Nephron (organoid): ENCODE data around the gene DLG5.

ENCODE experiments used
- H3K27ac Mint-ChIP-seq, 3 experiments: 2 replicates each; pipeline ENCODE4 v1.8.0; 2020; ENCODE audit warnings: mixed read lengths in 3 of 3, mild to moderate bottlenecking in 2 of 3, moderate library complexity in 1 of 3
- H3K27me3 Mint-ChIP-seq: 2 replicates; pipeline ENCODE4 v1.8.0; 2021; ENCODE audit warnings: low read depth, mild to moderate bottlenecking, moderate library complexity, mixed read lengths
- H3K36me3 Mint-ChIP-seq: 2 replicates; pipeline ENCODE4 v1.8.0; 2020; ENCODE audit warnings: low read depth, mixed read lengths
- H3K4me1 Mint-ChIP-seq: 2 replicates; pipeline ENCODE4 v1.8.0; 2020; ENCODE audit warnings: mixed read lengths
- H3K4me3 Mint-ChIP-seq, 3 experiments: 2 replicates each; pipeline ENCODE4 v1.8.0; 2020; ENCODE audit warnings: mild to moderate bottlenecking in 3 of 3, mixed read lengths in 3 of 3, moderate library complexity in 2 of 3
- H3K9me3 Mint-ChIP-seq: 2 replicates; pipeline ENCODE4 v1.8.0; 2020; ENCODE audit warnings: mixed read lengths
- TF ChIP-seq, protein P1 (sequence below), 3 experiments: fragments of 200-600 bp; sonication (generic); IDR thresholded peaks; one replicate each; pipeline ENCODE4 v1.5.0; 2021; ENCODE audit warnings: antibody characterized with exemption in 3 of 3; ENCODE audit not compliant: unreplicated experiment in 3 of 3

Gene DLG5

DNA sequence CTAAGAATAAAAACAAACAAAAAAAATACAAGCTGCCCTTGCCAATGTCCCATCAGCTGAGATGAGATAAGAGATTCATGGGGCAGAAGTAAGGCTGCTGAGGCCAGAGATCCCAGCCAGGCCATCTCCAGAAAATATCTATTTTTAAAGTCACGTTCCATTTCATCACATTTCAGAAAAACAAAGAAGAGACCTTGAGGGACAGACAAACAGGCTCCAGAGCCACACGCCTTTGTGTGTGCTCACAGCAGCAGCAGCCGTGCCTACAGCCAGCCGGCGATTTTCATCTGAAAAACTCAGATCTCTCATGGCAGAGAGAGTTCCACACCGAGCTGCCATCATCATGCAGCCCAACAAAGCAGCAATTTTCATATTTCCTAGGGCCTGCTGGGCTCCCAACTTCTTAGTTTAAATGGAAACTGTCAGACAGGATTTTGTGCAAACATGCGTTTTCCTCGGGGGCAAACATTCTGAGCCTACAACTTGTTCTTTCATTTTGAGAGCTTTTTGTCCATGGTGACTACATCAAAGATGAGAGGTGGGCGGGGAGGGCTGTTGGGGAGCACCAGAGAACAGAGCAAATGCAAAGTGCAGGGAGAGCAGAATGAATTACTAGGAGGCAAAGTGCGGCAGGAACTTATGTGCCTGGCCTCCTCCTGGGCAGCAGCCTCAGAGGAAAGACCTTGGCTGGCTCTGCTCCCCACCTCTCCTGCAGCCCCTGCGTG, 38.8 kb downstream of the DLG5 start:
- H3K4me1 Mint-ChIP-seq, result peaks cover 44% of the 10 kb centered on the region
- peaks cover 6% of the 10 kb centered on the region for H3K36me3 Mint-ChIP-seq
- no peaks in the 10 kb centered on the region for H3K27me3 Mint-ChIP-seq
- TF ChIP-seq, protein P1, sequence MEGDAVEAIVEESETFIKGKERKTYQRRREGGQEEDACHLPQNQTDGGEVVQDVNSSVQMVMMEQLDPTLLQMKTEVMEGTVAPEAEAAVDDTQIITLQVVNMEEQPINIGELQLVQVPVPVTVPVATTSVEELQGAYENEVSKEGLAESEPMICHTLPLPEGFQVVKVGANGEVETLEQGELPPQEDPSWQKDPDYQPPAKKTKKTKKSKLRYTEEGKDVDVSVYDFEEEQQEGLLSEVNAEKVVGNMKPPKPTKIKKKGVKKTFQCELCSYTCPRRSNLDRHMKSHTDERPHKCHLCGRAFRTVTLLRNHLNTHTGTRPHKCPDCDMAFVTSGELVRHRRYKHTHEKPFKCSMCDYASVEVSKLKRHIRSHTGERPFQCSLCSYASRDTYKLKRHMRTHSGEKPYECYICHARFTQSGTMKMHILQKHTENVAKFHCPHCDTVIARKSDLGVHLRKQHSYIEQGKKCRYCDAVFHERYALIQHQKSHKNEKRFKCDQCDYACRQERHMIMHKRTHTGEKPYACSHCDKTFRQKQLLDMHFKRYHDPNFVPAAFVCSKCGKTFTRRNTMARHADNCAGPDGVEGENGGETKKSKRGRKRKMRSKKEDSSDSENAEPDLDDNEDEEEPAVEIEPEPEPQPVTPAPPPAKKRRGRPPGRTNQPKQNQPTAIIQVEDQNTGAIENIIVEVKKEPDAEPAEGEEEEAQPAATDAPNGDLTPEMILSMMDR (IDR thresholded peaks at IDR 0.05; ENCODE audit: unreplicated experiment in 3 of 3), result no peak
- peak overlapping the region in 1 of 3 experiments; percentile 9 for H3K4me3 Mint-ChIP-seq
- peak overlapping the region; percentile 72 to 94 (median 88) for H3K27ac Mint-ChIP-seq
- no peaks in the 10 kb centered on the region for H3K9me3 Mint-ChIP-seq

DNA sequence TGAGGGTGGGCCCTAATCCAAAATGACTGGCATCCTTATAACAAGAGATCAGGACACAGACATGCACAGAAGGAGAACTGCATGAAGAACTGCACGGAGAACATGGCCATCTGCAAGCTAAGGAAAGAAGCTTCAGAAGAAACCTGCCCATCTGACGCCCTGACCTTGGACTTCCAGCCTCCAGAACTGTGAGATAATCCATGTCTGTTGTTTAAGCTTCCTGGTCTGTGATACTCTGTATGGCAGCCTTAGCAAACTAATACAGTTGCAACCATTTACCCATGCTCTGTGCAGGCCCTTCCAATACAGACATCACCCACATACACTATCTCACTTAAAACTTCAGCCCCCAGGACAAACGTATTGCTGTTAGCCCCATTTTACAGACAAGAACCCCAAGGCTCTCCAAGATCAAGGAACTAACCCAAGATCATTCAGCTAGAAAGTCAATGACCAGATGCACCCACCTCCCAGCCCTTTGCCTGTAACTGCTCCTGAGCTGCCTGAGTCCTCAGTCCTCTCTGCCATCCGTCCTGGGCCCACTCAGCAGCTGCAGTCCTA, 39.7 kb downstream of the DLG5 start:
- no peak overlapping the region for H3K4me3 Mint-ChIP-seq
- no peaks in the 10 kb centered on the region for H3K9me3 Mint-ChIP-seq
- H3K27me3 Mint-ChIP-seq, result no peaks in the 10 kb centered on the region
- H3K27ac Mint-ChIP-seq, result peak overlapping the region; percentile 30 to 94 (median 88)
- H3K4me1 Mint-ChIP-seq, result peaks cover 44% of the 10 kb centered on the region
- TF ChIP-seq, protein P1 (IDR thresholded peaks at IDR 0.05; ENCODE audit: unreplicated experiment in 3 of 3), result no peak
- peaks cover 6% of the 10 kb centered on the region for H3K36me3 Mint-ChIP-seq

DNA sequence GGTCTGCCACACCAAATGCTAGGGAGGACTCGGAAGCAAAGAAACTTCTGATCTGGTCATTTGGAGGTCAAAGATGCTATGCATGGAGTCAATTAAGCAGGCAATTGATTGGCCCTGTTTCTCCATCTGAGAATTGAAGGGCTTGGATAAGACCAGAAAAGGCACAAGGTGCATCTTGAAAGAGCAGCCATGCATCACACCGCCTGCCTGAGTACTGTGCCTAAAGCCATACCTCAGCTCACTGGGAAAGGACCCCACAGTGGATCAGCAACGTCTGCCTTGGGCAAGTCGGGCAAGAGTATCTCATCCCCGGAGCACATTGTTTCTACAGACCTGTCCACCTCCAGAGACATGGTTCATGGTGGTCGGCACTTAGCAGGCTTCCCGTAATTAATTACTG, 42.4 kb downstream of the DLG5 start:
- Mint-ChIP-seq H3K4me1 (peaks cover 29% of the 10 kb centered on the region), H3K4me3 (no peak overlapping the region), H3K9me3 (no peaks in the 10 kb centered on the region), H3K27me3 (no peaks in the 10 kb centered on the region), H3K27ac (no peak overlapping the region), H3K36me3 (peaks cover 4% of the 10 kb centered on the region)
- TF ChIP-seq, protein P1 (IDR thresholded peaks at IDR 0.05; ENCODE audit: unreplicated experiment in 3 of 3), result no peak

DNA sequence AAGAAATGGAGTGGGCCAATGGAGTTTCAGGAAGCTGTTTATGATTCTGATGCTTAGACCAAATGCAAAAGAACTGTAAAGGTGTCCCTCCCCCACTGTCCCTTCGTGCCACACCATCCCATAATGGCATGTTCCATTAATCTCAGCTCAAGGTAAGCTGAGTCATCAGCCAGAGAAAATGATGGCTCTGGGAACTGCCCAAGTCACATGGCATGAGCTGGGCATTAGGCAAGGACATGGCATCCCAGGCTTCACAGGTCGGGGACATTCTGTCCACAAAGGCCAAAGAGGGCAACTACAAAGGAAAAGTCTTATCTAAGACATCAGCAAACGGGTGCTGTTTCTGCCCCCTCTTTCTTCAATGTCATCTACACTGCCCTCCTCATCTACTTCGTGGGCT, 44.9 kb downstream of the DLG5 start:
- H3K27me3 Mint-ChIP-seq, result no peaks in the 10 kb centered on the region
- no peak overlapping the region for H3K27ac Mint-ChIP-seq
- H3K36me3 Mint-ChIP-seq, result peaks cover 4% of the 10 kb centered on the region
- TF ChIP-seq, protein P1 (IDR thresholded peaks at IDR 0.05; ENCODE audit: unreplicated experiment in 3 of 3), result no peak
- no peak overlapping the region for H3K4me3 Mint-ChIP-seq
- H3K4me1 Mint-ChIP-seq, result peaks cover 23% of the 10 kb centered on the region
- H3K9me3 Mint-ChIP-seq, result no peaks in the 10 kb centered on the region

DNA sequence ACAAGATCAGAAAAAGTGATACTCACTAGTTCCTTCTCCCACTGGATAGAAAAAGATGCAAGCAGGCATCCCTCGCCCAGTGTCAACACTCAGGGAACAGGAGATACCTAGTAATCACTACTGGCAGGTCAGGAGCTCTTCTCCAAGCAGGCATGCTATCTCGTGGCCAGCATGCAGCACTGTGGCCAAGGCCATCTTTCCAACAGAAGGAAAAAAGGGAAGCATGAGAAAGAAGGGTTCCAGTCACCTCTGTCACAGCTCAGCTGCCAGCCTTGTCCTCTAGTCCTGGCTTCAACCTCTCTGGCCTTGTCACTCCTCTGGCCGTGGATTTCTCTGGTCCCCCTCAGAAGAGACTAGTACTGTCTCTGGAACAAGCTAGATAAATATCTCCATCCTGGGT, 45.3 kb downstream of the DLG5 start:
- Mint-ChIP-seq H3K4me1 (peaks cover 23% of the 10 kb centered on the region), H3K36me3 (peaks cover 4% of the 10 kb centered on the region), H3K27ac (no peak overlapping the region), H3K27me3 (no peaks in the 10 kb centered on the region), H3K4me3 (no peak overlapping the region), H3K9me3 (no peaks in the 10 kb centered on the region)
- TF ChIP-seq, protein P1 (IDR thresholded peaks at IDR 0.05; ENCODE audit: unreplicated experiment in 3 of 3), result no peak

DNA sequence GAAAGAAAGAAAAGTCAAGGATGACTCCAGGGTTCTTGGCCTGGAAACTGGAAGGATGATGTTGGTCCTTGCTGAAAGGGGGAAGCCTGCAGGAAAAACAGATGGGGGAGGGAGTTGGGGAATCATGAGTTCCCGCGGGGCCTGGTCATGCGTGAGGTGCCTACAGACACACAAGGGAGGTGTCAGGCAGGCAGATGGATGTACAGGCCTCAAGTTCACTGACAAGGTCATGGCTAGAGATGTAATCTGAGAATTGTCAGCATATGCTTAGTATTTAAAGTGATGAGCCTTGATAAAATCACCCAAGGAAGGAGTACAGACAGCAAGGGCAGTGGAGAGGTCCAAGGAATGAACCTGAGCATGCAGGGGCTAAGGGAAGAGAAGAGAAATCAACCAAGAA, 46.8 kb downstream of the DLG5 start:
- TF ChIP-seq, protein P1 (IDR thresholded peaks at IDR 0.05; ENCODE audit: unreplicated experiment in 3 of 3), result no peak
- Mint-ChIP-seq H3K9me3 (no peaks in the 10 kb centered on the region), H3K36me3 (peaks cover 4% of the 10 kb centered on the region), H3K27me3 (no peaks in the 10 kb centered on the region), H3K4me1 (peaks cover 25% of the 10 kb centered on the region), H3K27ac (peak overlapping the region in 2 of 3 experiments; percentile 2 to 38), H3K4me3 (no peak overlapping the region)
